Neural progenitor cell (in vitro differentiated cells): ENCODE measurements around the gene MME. TPM values are rescaled to one million over a fixed set of nuclear protein-coding genes. Genes with fewer than 3 reads are reported as not detected.

ENCODE experiments used
- DNase-seq: peaks from one replicate; pipeline ENCODE4 v3.0.0-alpha.2; 2016; ENCODE audit warnings: low spot score
- H2AFZ ChIP-seq: fragments of 200-600 bp; sonication (generic); replicated peaks from 2 replicates; pipeline ENCODE4 v1.6.1; 2016; ENCODE audit warnings: antibody characterized with exemption
- H3F3A ChIP-seq: fragments of 200-600 bp; sonication (generic); 2 replicates; pipeline ENCODE4 v1.6.1; 2016; ENCODE audit warnings: antibody characterized with exemption, low read depth
- H3K27ac ChIP-seq: fragments of 200-600 bp; sonication (generic); 2 replicates; pipeline ENCODE4 v1.5.1; 2016; ENCODE audit warnings: mild to moderate bottlenecking
- H3K27me3 ChIP-seq: fragments of 200-600 bp; sonication (generic); 2 replicates; pipeline ENCODE4 v1.6.1; 2016; ENCODE audit warnings: mild to moderate bottlenecking, moderate library complexity
- H3K36me3 ChIP-seq: fragments of 200-600 bp; sonication (generic); 2 replicates; pipeline ENCODE4 v1.5.1; 2016
- H3K4me1 ChIP-seq: fragments of 200-600 bp; sonication (generic); 2 replicates; pipeline ENCODE4 v1.6.1; 2016; ENCODE audit warnings: mixed run types
- H3K4me2 ChIP-seq: fragments of 200-600 bp; sonication (generic); 2 replicates; pipeline ENCODE4 v1.6.1; 2016
- H3K4me3 ChIP-seq: fragments of 200-600 bp; sonication (generic); 2 replicates; pipeline ENCODE4 v1.5.1; 2016
- H3K79me2 ChIP-seq: fragments of 200-600 bp; sonication (generic); 2 replicates; pipeline ENCODE4 v1.6.1; 2016; ENCODE audit warnings: low read depth
- H3K9ac ChIP-seq: fragments of 200-600 bp; sonication (generic); 2 replicates; pipeline ENCODE4 v1.6.1; 2016
- H3K9me3 ChIP-seq: fragments of 200-600 bp; sonication (generic); 2 replicates; pipeline ENCODE4 v1.5.1; 2016; ENCODE audit warnings: low read depth
- H4K20me1 ChIP-seq: fragments of 200-600 bp; sonication (generic); 2 replicates; pipeline ENCODE4 v1.6.1; 2016; ENCODE audit warnings: low read depth
- H3K27ac Mint-ChIP-seq: 3 replicates; pipeline ENCODE4 v1.8.0; 2021; ENCODE audit warnings: mixed read lengths
- H3K27me3 Mint-ChIP-seq: 2 replicates; pipeline ENCODE4 v1.8.0; 2022; ENCODE audit warnings: low read depth, mild to moderate bottlenecking, inconsistent platforms, moderate library complexity, mixed read lengths; ENCODE audit not compliant: insufficient read depth
- H3K36me3 Mint-ChIP-seq: 3 replicates; pipeline ENCODE4 v1.8.0; 2021; ENCODE audit warnings: mixed read lengths
- H3K4me1 Mint-ChIP-seq: 3 replicates; pipeline ENCODE4 v1.8.0; 2021; ENCODE audit warnings: mixed read lengths
- H3K4me3 Mint-ChIP-seq: 3 replicates; pipeline ENCODE4 v1.8.0; 2021; ENCODE audit warnings: mild to moderate bottlenecking, moderate library complexity, mixed read lengths
- H3K9me3 Mint-ChIP-seq: 3 replicates; pipeline ENCODE4 v1.8.0; 2020; ENCODE audit warnings: mixed read lengths
- CTCF ChIP-seq: fragments of 200-600 bp; sonication (generic); IDR thresholded peaks from 2 replicates; pipeline ENCODE4 v1.5.1; 2017; ENCODE audit warnings: antibody characterized with exemption, mild to moderate bottlenecking
- EZH2 ChIP-seq: fragments of 200-600 bp; sonication (generic); IDR thresholded peaks from 2 replicates; pipeline ENCODE4 v1.6.1; 2017; ENCODE audit warnings: antibody characterized with exemption, mild to moderate bottlenecking, moderate library complexity
- EZH2phosphoT487 ChIP-seq: fragments of 200-600 bp; sonication (generic); IDR thresholded peaks from 2 replicates; pipeline ENCODE4 v1.6.1; 2017; ENCODE audit warnings: antibody characterized with exemption
- total RNA-seq: library from RNA; depleted of rRNA; stranded (reverse); fragments of >200 nt; gene quantifications from 2 replicates; pipeline ENCODE4 v1.2.3, GENCODE V29; 2015; ENCODE audit warnings: low replicate concordance

The MME gene
- total RNA-seq, 1 donor from 2014 or later = 5.0 TPM

GRCh38 chr3:155102329-155102728 lies 22.2 kb downstream of the MME start:
- Mint-ChIP-seq H3K27ac (no peak overlapping the region), H3K27me3 (no peaks in the 10 kb centered on the region), H3K4me1 (no peaks in the 10 kb centered on the region), H3K9me3 (no peaks in the 10 kb centered on the region), H3K4me3 (no peak overlapping the region), H3K36me3 (no peaks in the 10 kb centered on the region)
- Histone ChIP-seq H4K20me1 (no peaks in the 10 kb centered on the region), H3F3A (no peaks in the 10 kb centered on the region), H3K4me1 (no peaks in the 10 kb centered on the region), H3K4me2 (no peak overlapping the region), H3K4me3 (no peak overlapping the region), H3K9me3 (no peaks in the 10 kb centered on the region), H3K27me3 (no peaks in the 10 kb centered on the region), H3K36me3 (no peaks in the 10 kb centered on the region), H3K27ac (no peak overlapping the region), H2AFZ (no peak overlapping the region), H3K9ac (no peak overlapping the region), H3K79me2 (no peaks in the 10 kb centered on the region)
- TF ChIP-seq EZH2phosphoT487 (no peak), CTCF (no peak), EZH2 (no peak)
- no peak for DNase-seq

- H3K27ac Mint-ChIP-seq = no peak overlapping the region
- no peaks in the 10 kb centered on the region for H3K36me3 Mint-ChIP-seq
- no peaks in the 10 kb centered on the region for H3K27me3 Mint-ChIP-seq
These were observed 23.6 kb downstream of the MME start for GRCh38 chr3:155103686-155104085.

GRCh38 chr3:155106119-155106518 lies 26.0 kb downstream of the MME start:
- Mint-ChIP-seq H3K4me1 (no peaks in the 10 kb centered on the region), H3K4me3 (no peak overlapping the region)

More at GRCh38 chr3:155103686-155104085, 23.6 kb downstream of the MME start:
- Histone ChIP-seq H3K36me3 (no peaks in the 10 kb centered on the region), H3K27me3 (no peaks in the 10 kb centered on the region), H4K20me1 (no peaks in the 10 kb centered on the region), H3K4me3 (no peak overlapping the region), H3K9ac (no peak overlapping the region), H3K9me3 (no peaks in the 10 kb centered on the region), H3K4me1 (no peaks in the 10 kb centered on the region), H3K4me2 (no peak overlapping the region), H2AFZ (no peak overlapping the region), H3K27ac (no peak overlapping the region), H3F3A (no peaks in the 10 kb centered on the region), H3K79me2 (no peaks in the 10 kb centered on the region)
- no peak for DNase-seq
- Mint-ChIP-seq H3K9me3 (no peaks in the 10 kb centered on the region), H3K4me3 (no peak overlapping the region), H3K4me1 (no peaks in the 10 kb centered on the region)
- TF ChIP-seq CTCF (no peak), EZH2phosphoT487 (no peak), EZH2 (no peak)

More at GRCh38 chr3:155106119-155106518, 26.0 kb downstream of the MME start:
- Histone ChIP-seq H3K27ac (no peak overlapping the region), H2AFZ (no peak overlapping the region), H4K20me1 (no peaks in the 10 kb centered on the region), H3K9ac (no peak overlapping the region), H3K79me2 (no peaks in the 10 kb centered on the region), H3K4me3 (no peak overlapping the region), H3F3A (no peaks in the 10 kb centered on the region), H3K4me2 (no peak overlapping the region), H3K27me3 (no peaks in the 10 kb centered on the region), H3K4me1 (no peaks in the 10 kb centered on the region), H3K9me3 (no peaks in the 10 kb centered on the region), H3K36me3 (no peaks in the 10 kb centered on the region)
- Mint-ChIP-seq H3K27me3 (no peaks in the 10 kb centered on the region), H3K27ac (no peak overlapping the region), H3K36me3 (no peaks in the 10 kb centered on the region), H3K9me3 (no peaks in the 10 kb centered on the region)
- no peak for DNase-seq
- no peak for TF ChIP-seq EZH2phosphoT487
- no peak for TF ChIP-seq EZH2
- TF ChIP-seq CTCF = no peak
